ENCODE measurements around the gene CD200R1. TPM values are rescaled to one million over a fixed set of nuclear protein-coding genes. Genes with fewer than 3 reads are reported as not detected.

CD200R1 gene
- total RNA-seq, 1 experiment from 2014 or later = 0.36 TPM

GRCh38 chr3:112982710-112983109, 7.8 kb upstream of the CD200R1 start:
- no peak for DNase-seq
- Histone ChIP-seq H3K9me3 (no peaks in the 10 kb centered on the region), H3K36me3 (no peaks in the 10 kb centered on the region), H3K4me3 (no peak overlapping the region), H3K27me3 (no peaks in the 10 kb centered on the region)

DNA sequence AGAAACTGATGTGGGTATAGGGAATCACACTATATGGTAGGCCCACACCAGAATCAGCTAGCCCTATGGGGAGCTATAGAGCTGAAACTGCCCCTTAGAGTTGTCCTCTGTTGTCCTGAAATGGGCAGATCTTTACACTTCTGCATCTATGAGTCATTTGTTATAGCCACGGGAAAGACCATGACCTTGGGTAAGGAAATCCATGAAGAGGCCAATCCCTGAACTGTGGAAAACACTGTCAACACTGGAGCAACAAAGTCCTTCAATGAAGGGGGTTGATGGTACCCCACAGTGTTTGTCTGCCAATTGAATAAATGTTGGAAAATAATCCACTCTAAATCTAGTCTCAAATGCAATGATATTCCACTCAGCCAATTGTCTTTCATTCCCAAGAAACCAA, 5.2 kb upstream of the CD200R1 start:
- no peak overlapping the region for H3K4me3 ChIP-seq
- no peaks in the 10 kb centered on the region for H3K9me3 ChIP-seq
- H3K27me3 ChIP-seq = no peaks in the 10 kb centered on the region
- no peaks in the 10 kb centered on the region for H3K36me3 ChIP-seq
- DNase-seq = no peak

- H3K27me3 ChIP-seq = no peaks in the 10 kb centered on the region
- no peaks in the 10 kb centered on the region for H3K9me3 ChIP-seq
- no peak for DNase-seq
- H3K36me3 ChIP-seq = no peaks in the 10 kb centered on the region
- H3K4me3 ChIP-seq = no peak overlapping the region
Observed at GRCh38 chr3:112979244-112979832, 4.4 kb upstream of the CD200R1 start.

DNA sequence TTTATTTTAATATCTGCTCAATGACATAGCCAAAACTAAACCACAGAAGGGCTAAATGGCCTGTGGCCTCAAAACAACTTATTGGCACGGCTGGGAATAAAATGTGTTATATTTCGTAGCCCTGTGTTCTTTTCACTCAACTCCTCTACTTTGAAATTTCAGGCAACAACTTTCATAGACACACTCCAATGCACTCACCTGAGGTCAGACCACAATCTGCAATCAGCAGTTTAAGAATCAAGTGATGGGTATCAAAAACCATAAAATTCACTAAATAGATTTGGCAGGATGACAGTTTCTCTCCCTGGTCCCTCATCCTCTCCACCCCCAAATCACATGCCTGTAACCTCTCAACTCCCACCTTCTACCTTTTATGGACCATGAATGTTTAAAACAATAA, 2.0 kb upstream of the CD200R1 start:
- no peak overlapping the region for H3K4me3 ChIP-seq
- no peaks in the 10 kb centered on the region for H3K27me3 ChIP-seq
- DNase-seq = no peak
- no peaks in the 10 kb centered on the region for H3K9me3 ChIP-seq
- no peaks in the 10 kb centered on the region for H3K36me3 ChIP-seq

DNA sequence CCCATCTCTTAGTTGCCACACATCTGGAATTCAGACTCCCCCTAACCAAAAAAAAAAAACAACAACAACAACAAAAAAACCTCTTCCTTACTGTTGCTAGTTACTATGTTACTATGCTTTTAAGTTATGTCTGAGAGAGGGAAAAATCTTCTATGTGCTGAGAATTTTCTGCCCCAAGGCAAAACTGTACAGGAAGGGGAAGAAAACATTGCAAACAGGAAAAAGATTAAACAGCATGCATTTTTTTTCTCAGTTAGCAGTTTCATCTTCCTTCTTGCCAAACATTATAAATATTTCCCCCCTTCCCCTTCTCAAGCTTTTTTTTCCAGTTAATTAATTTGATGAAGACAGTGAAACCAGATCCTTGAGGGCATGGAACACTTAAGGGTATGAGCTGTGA, 1.1 kb upstream of the CD200R1 start:
- Histone ChIP-seq H3K36me3 (no peaks in the 10 kb centered on the region), H3K9me3 (no peaks in the 10 kb centered on the region), H3K27me3 (no peaks in the 10 kb centered on the region), H3K4me3 (no peak overlapping the region)
- no peak for DNase-seq

DNA sequence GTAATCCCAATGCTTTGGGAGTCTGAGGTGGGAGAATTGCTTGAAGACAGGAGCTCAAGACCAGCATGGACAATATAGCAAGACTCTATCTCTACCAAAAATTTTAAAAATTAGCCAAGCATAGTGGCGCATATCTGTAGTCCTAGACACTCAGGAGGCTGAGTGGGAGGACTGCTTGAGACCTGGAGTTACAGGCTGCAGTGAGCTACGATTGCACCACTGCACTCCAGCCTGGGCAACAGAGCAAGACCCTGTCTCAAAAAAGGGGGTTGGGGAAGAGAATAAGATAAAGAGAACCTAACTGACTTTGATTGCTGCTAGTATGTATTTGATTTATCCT, 755 bp downstream of the CD200R1 start:
- Histone ChIP-seq H3K4me3 (no peak overlapping the region), H3K9me3 (no peaks in the 10 kb centered on the region), H3K36me3 (no peaks in the 10 kb centered on the region), H3K27me3 (no peaks in the 10 kb centered on the region)
- DNase-seq = no peak

DNA sequence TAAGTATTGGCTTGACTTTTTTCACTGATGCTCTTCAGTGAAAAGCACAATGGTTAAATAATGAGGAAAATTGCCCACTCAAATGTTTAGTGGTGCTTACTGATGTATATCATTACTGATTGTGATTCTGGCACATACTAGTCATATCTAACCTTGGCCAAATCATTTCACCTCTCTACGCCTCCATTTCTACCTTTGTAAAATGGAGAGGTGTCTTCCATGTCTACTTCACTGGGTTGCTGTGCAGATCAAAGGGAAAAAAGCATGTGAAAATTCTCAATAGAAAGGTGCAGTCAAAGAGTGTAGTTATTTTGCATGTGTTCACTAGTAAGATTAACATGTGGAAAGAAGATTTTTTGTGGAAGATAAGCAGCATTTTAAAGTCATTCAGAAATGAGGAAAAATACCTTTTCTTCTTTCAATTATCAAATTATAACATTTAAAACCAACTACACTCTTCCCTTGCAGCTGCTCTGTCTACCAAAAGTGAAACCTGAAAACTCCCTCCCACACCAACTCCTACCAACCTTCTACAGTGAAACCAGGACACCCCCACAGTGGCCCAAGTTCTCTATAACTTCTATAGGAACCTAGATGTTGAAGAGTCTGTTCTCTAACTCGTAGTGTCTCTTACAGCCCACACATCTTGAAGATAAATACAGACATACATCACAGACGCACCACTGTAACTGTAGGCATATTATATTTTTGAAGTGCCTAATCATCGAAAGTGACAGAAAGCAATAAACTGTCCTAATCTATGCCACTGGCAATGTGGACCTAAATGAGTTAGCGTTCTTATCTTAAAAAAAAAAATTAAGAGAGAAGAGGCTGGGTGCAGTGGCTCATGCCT, 1.4 kb downstream of the CD200R1 start:
- H3K27me3 ChIP-seq = no peaks in the 10 kb centered on the region
- H3K36me3 ChIP-seq = no peaks in the 10 kb centered on the region
- no peak for DNase-seq
- no peaks in the 10 kb centered on the region for H3K9me3 ChIP-seq
- no peak overlapping the region for H3K4me3 ChIP-seq

DNA sequence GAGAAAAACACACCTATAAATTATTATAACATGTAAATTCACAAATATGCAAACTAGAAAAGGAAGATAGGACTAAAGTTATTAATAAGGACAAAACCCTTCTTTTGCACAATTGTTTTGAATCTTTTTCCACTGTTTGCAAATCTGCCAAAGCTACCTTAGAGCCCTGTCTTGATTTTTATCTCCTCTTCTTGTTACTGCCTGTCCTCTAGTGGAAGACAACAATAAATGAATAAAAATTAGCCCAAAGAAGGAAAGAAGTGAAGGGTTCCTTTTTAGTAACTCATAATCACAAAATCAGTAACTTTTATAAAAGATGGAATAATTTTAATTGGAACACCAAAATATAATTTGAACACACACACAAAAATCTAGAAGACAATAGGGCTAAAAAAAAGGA, 2.7 kb downstream of the CD200R1 start:
- H3K9me3 ChIP-seq = no peaks in the 10 kb centered on the region
- no peaks in the 10 kb centered on the region for H3K27me3 ChIP-seq
- no peak for DNase-seq
- no peaks in the 10 kb centered on the region for H3K36me3 ChIP-seq
- no peak overlapping the region for H3K4me3 ChIP-seq

DNA sequence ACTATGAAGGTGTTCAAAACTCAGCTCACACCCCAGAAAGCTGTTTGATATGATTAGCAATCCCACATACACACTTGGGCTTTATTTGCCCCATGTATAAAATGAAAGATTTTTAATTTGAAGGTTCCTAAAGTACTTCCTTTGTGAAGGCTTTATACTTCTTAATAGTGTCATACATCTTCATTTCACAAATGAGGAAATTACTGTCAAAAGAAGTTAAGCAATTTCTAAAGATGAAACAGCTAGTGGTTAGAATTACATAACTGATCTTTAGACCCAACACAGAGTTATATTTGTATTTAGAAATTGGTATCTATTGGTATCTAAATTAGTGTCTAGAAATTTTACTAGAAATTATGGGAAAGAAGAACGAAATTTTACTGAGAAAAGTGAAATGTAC, 7.1 kb downstream of the CD200R1 start:
- no peak for DNase-seq
- no peaks in the 10 kb centered on the region for H3K27me3 ChIP-seq
- no peaks in the 10 kb centered on the region for H3K36me3 ChIP-seq

DNA sequence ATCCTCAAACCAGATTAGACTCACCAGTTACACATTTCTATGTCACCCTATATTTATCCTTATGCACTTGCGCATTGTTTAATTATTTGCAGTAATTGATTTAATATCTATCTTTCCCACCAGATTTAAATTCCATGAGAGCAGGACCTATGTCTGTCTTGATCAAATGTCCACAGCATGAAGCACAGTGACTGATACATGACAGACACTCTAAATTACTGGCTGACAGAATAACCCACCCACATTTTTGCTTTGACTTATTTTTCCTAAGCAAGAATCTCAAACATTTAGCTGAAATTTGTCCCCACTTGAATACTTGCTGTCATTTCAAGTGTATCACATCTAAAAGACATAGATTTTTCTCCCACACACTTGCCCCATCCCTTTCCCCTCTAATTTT, 7.5 kb downstream of the CD200R1 start:
- Histone ChIP-seq H3K27me3 (no peaks in the 10 kb centered on the region), H3K9me3 (0 out of 2 replicates have a peak, but pooled peaks cover 3% of the 10 kb centered on the region), H3K4me3 (no peak overlapping the region), H3K36me3 (no peaks in the 10 kb centered on the region)
- no peak for DNase-seq

More for the DNA sequence above, 7.1 kb downstream of the CD200R1 start:
- no peak overlapping the region for H3K4me3 ChIP-seq
- 0 out of 2 replicates have a peak, but pooled peaks cover 2% of the 10 kb centered on the region for H3K9me3 ChIP-seq

DNA sequence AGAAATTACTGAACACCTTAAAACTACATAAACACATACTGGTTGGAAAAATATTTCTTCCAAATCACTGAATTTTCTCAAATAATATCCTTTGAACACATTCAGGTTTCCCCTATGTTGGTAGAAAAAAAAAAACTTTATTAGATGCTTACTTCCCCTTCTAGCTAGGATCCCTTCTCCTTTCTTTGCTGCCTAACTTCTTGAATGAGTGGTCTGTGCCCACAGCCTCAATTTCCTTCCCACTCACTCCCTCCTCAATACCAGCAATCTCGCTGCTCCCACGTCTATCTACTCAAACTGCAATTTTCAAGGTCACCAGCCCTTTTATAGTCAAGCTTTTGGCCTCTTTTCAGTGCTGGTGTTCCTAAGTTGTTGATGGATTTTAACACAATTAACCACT, 8.3 kb downstream of the CD200R1 start:
- no peak overlapping the region for H3K4me3 ChIP-seq
- H3K36me3 ChIP-seq = no peaks in the 10 kb centered on the region
- no peaks in the 10 kb centered on the region for H3K27me3 ChIP-seq
- 0 out of 2 replicates have a peak, but pooled peaks cover 3% of the 10 kb centered on the region for H3K9me3 ChIP-seq
- DNase-seq = no peak

DNA sequence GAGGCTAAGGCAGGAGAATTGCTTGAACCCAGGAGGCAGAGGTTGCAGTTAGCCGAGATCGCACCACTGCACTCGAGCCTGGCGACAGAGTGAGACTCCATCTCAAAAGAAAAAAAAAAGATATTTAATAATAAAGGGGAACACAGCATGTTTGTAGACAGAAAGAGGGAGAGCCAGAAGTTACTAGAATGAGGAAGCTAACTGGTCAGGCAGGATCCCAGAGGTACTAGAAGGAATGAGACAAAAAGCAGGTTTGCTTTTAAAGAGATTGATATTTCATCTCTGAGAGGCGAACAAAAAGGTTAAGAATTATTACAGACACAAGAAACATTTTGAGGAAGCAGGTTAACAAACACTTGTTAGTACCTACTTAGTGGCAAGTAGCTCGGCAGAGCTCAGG, 9.2 kb downstream of the CD200R1 start:
- Histone ChIP-seq H3K27me3 (no peaks in the 10 kb centered on the region), H3K36me3 (no peaks in the 10 kb centered on the region), H3K9me3 (0 out of 2 replicates have a peak, but pooled peaks cover 3% of the 10 kb centered on the region), H3K4me3 (no peak overlapping the region)
- DNase-seq = no peak

DNA sequence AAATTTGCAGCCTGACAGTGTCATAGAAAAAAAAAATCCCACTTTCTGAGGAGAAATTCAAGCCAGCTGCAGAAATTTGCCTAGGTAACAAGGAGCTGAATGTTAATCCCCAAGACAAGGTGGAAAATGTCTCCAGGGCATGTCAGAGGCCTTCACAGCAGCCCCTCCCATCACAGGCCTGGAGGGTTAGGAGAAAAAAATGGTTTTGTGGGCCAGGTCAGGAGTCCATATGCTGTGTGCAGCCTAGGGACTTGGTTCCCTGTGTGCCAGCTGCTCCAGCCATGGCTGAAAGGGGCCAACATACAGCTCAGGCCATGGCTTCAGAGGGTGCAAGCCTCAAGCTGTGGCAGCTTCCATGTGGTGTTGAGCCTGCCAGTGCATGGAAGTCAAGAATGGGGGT, 11.2 kb downstream of the CD200R1 start:
- H3K4me3 ChIP-seq = no peak overlapping the region
- DNase-seq = no peak
- no peaks in the 10 kb centered on the region for H3K36me3 ChIP-seq
- 0 out of 2 replicates have a peak, but pooled peaks cover 3% of the 10 kb centered on the region for H3K9me3 ChIP-seq
- H3K27me3 ChIP-seq = no peaks in the 10 kb centered on the region

DNA sequence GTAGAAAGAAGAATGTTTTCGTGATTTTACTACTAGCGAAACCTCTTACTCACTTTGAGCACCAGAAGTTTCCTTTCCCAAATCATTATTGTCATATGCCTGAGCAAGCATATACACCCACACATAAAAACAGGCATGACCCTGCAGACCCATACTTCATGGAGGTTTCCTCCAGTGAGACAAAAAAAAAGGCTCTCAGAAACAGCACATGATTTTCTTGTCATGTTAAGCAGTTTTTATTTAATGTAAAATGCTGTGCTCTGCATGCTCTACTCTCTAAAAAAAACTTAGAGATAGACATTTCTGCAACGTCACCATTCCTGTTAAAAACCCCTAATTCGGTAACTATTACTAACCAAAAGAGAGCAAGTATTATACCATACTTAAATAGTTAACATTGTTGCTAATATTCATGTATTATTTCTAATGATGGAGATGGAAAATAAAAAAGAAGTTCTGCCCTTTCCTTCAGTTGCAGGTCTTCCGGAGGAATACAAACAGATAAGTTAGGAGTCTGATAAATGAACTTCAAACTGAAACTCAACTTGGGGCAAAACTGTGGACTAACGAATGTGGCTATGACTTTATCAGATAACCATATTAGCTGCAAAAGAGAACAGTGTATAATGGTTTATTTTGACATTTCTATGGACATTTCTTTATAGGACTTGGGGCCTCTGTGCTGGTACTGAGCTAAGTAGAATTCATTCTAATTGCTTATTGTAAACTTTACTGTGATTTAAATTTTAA, 15.9 kb downstream of the CD200R1 start:
- H3K9me3 ChIP-seq = 0 out of 2 replicates have a peak, but pooled peaks cover 3% of the 10 kb centered on the region
- H3K4me3 ChIP-seq = no peak overlapping the region
- H3K27me3 ChIP-seq = no peaks in the 10 kb centered on the region
- H3K36me3 ChIP-seq = no peaks in the 10 kb centered on the region
- no peak for DNase-seq

- Histone ChIP-seq H3K36me3 (no peaks in the 10 kb centered on the region), H3K27me3 (no peaks in the 10 kb centered on the region), H3K4me3 (no peak overlapping the region), H3K9me3 (no peaks in the 10 kb centered on the region)
- no peak for DNase-seq
Observed at GRCh38 chr3:112956351-112956750, 18.6 kb downstream of the CD200R1 start.

DNA sequence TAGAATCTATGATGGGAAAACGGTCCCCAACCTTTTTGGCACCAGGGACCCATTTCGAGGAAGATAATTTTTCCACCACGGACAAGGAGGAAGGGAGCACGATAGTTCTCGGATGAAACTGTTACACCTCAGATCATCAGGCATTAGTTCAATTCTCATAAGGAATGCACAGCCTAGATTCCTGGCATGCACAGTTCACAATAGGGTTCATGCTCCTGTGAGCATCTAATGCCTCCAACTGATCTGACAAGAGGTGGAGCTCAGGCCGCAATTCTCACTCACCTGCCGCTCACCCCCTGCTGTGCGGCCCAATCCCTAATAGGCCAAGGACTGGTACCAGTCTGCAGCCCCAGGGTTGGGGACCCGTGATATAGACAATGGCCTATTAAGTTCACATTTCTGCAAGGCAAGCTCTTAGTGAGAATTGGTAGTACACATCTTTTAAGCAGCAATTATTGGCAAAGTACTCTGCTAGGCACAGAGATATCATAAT, 26.5 kb downstream of the CD200R1 start:
- Histone ChIP-seq H3K4me3 (no peak overlapping the region), H3K36me3 (no peaks in the 10 kb centered on the region), H3K27me3 (no peaks in the 10 kb centered on the region), H3K9me3 (no peaks in the 10 kb centered on the region)
- no peak for DNase-seq
